Stimulated activated CD4-positive, alpha-beta T cell treated with anti-CD3 and anti-CD28 coated beads, Interleukin-4, amount 100 ng/mL, for 48 hours (primary cell): ENCODE results near the gene AWAT2.

Source experiments
- DNase-seq, 2 donors: peaks; one replicate each; pipeline ENCODE4 v3.0.0-alpha.2; 2020; ENCODE audit warnings: low read depth in 2 of 2

Gene AWAT2, protein sequence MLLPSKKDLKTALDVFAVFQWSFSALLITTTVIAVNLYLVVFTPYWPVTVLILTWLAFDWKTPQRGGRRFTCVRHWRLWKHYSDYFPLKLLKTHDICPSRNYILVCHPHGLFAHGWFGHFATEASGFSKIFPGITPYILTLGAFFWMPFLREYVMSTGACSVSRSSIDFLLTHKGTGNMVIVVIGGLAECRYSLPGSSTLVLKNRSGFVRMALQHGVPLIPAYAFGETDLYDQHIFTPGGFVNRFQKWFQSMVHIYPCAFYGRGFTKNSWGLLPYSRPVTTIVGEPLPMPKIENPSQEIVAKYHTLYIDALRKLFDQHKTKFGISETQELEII

DNA sequence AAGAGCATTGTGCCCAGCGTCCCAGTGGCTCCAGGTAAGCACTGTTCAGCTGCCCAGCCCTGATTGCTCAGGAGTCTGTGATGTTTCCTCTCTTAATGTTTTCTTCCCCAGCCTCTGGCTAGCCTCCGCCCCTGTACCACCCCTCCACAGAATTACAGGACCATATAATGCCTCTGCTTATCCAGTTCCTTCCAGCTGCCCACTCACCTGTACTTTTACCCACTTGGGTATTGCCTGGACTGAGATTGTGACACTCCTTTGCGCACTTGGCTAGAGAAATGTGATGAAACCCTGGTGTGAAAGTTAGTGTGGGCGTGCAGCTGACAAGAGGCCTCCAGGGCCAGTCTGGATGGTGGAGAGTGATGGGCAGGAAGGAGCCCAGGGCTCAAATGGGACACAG is at the start of gene AWAT2:
TSS of gene AWAT2 (minus strand) at position 14 of the 400 bp plus-strand sequence. CDS start at position 8, 6 bp downstream.
- DNase-seq, result no peak

DNA sequence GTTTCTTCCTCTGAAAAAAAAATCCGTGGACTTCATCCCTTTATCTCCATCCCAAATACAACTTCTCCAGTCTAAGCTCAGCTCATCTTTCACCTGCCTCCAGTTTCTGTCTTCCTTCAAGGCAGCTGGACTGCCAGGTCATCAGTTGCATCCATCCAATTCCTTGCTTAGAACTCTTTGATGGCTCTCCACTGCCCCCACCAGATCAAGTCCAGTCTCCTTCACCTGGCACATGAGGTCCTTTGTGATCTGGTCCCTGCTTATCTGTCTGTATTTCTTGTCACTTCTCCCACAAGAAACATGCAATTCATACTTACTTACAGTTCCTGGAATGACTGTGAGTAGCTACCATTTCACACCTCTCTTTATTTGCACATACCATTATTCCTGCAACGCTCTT is 46.3 kb upstream of the AWAT2 start:
- DNase-seq, result no peak

DNA sequence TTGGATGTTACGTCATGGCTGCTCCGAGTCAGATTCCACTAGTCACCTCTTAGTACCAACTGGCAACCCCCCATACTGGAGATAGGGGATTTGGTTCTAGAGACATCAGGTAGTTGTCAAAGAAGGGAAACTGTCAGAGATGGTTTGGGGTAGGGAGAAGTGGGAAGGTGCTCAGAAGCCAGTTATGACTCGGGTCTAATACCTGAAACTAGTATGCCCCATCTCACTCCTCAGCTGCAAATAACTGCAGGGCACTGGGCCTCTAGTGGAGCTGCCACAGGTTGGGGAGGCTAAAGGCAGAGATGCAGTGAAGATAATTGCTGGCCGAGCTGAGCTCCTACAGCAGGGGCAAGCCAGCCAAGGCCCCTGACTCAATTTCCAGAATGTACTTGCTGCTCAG is 42.5 kb upstream of the AWAT2 start:
- DNase-seq, result no peak

DNA sequence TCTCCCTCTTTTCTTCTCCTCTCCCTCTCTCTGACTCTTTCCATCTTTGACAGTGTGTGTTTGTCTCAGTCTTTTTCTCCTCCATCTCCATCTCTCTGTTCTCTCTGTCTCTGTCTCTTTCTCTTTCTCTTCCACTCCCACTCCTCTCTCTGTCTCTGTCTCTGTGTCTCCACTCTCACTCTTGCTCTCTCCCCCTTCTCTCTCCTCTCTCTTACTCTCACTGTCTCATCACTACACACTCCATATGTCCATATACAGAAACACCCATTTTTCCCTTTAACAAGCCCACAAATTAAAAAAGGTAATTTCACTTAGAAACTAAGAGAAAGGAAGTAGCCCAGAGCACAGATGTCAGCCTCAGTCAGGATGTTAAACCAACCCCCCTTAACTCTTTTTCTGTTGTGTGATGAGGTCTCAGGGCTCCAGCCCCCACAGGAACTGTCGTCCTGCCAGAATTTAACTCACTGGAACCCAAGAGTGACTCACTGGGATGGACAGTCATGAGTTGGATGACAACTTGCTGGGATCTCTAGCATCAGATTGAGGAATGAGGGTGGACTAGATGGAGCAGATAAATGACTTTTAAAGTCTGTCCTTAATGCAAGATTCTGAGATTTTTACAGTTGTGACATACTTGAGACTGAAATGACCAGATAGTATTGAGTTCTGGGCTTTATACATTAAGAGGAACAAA is 40.0 kb upstream of the AWAT2 start:
- DNase-seq, result no peak

DNA sequence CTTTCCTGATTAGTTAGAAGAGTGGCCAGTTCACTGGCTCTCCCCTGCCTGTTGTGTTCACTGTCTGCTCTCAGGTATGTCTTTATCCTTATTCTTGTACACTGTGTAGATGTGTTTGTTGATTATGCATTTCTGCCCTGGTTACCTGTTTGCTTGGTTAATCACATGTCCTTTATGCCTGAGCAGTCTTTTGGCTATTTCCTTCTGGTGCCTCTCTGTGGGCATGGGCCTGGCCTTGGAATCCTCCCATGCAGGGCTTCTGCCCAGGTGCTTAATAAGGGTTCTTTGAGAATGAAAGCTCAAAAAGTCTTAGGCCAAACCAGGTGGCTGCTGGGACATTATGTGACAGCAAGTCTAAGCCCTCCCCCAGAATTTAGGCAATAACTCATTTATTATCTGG is 39.0 kb upstream of the AWAT2 start:
- DNase-seq, result no peak

DNA sequence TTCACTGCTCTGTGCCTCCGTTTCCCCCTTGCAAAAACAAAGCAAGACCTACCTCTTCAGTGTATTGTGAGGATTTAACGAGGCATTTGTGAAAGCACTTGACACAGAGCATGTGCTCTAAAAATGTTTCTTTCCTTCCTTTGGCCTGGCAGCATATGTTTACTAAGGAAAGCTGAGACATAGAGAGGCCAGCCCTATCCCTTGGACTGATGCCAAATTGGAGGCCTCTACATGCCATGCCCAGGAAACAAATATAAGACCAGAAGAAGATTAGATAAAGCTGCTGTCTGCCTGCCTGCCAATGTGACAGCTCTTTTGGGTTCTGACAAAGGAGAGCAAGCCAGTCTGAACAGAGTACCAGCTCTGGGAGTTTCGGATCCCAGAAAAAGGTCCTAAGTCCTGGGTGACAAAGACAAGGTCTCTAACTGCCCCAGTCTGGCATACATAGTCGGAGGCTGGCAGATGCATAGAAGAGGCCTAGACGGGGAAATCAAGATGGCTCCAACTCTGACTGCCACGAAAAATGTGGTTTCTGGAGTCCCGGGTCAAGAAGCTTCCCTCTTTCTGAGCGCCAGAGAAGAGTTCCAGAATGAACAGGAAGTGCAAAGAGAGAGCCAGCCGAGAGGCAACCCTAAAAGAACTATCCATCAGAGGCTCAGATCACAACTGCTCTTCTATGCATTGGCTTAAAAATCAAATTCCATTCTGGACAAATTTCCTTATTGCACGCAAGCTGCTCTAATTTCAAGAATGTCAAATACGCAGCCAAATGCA is 38.3 kb upstream of the AWAT2 start:
- DNase-seq, result no peak

DNA sequence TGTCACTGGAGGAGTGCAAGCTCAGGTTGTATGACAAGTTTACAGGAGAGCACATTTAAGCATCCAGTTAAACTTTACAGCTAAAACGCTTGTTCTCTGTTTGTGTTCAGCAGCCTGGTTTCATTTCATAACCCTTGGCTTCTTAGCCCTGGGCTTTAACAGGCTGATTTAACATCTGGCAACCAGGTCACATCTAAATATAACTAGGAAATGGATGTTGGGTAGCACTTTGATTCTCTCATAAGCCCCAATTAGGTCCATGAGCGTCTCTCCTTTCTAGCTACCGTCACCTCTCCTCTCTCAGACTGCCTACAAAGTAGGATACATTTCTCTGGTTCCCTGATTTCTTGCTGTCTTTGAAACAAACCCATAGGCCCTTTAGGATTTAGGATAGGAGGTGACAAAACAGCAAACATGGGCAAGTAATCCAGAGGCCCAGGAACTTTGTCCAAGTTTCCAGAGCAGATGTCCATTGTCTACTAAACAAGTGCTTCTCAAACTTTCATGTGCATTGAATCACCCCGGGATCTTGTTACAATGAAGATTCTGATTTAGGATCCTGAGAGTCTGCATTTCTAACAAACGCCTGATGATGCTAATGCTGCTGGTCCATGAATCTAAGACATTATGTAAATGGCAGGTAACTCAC is 35.0 kb upstream of the AWAT2 start:
- DNase-seq, result no peak

DNA sequence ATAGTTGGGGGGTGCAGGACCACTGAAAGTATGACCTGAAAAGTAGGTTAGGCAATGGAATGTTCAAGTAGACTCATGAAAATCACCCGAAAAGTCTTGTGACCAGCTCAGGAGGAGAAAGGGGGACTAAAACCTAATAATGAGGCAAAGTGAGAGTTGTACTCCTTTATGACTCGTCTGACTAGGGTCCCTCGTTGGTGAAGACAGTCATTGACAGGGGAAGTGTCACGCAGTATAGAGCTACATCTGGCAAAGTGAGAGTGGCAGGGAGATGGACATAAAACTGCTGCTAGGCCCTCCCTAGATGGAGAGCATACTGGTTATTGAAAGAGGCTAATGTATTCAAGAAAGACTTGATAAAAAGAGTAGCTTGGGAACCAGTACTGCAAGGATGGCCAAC is 33.0 kb upstream of the AWAT2 start:
- DNase-seq, result no peak

DNA sequence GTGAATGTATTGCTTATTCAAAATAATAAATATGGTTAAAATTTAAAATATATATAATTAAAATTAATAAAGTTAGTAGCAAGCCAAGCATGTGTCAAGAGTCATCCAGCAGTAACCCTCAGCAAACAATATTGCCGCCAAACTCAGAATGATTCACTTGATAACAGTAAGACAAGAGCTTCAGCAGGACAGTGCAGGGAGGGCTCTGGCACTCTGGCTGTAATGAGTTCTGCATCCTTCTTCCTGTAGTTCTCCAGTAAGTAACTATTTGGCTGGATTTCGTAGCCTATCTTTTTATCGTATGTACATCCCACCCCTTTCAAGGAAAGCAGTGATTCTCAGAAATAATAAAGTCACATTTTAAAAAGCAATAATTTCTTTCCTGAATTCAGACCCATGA is 30.1 kb upstream of the AWAT2 start:
- DNase-seq, result no peak

DNA sequence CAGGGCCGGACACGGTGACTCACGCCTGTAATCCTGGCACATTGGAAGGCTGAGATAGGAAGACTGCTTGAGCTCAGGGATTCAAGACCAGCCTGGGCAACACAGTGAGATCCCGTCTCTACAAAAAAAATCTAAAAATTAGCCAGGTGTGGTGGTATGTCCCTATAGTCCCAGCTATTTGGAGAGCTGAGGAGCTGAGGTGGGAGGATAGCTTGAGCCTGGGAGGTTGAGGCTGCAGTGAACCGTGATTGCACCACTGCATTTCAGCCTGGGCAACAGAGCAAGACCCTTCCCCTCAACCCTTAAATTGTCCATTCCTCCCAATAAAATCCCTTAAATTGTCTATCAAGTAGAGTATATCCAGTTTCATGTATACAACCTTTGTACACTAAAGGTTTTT is 29.6 kb upstream of the AWAT2 start:
- DNase-seq, result no peak

DNA sequence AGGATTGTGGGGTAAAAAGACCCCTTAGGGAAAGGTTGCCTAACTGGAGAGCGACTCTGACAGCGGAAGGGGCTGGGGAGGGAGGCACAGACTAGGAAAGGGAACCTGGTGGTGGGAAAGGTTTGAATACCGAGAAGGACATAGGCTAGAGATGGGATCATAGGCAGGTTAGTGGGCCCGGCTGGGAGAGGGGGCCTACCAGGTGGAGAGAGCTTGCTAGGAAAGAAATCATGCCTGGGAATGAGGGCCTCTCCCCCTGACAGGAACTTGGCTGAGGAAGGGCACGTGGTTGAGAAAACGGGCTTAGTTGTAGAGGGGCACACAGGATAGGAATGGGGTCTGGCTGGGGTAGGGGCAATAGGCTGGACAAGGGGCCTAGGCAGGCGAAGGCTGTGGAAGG is 16.9 kb upstream of the AWAT2 start:
- no peak for DNase-seq

DNA sequence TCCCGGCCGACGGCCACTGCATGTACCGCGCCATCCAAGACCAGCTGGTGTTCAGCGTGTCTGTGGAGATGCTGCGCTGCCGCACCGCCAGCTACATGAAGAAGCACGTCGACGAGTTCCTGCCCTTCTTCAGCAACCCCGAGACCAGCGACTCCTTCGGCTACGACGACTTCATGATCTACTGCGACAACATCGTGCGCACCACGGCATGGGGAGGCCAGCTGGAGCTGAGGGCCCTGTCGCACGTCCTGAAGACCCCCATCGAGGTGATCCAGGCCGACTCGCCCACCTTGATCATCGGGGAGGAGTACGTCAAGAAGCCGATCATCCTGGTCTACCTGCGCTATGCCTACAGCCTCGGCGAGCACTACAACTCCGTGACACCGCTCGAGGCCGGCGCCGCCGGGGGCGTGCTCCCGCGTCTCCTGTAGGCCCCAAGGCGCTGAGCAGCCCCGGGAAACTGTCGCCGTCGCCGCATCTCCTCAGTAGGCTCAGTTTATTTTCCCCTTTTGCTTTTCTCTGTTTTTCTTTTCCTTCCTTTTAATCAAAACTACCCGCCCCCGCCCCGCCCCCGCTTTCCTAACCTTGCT is 13.3 kb upstream of the AWAT2 start:
- DNase-seq, result no peak

DNA sequence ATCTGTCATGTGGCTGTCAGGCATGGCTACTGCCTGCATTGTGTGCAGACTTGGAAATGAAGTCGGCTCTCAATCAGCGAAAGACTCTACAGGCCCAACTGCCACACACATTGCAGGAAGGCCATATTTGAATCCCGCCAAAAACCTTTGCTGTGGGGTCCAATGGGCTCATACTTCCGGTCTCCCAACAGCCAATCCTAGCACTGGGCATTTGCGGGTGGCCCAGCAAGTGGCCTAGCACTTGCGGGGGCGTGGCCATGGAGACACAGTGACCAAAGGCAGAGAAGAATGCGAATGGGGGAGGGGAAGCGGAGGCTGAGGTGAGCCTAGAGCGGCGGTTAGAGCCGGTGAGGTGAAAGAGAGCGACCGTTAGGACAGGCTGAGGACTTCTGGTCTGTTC is 12.3 kb upstream of the AWAT2 start, which contains the start of gene OTUD6A:
TSS of gene OTUD6A (plus strand) at position 382 of the 400 bp plus-strand sequence. CDS start 68 bp downstream, outside the sequence.
- no peak for DNase-seq

DNA sequence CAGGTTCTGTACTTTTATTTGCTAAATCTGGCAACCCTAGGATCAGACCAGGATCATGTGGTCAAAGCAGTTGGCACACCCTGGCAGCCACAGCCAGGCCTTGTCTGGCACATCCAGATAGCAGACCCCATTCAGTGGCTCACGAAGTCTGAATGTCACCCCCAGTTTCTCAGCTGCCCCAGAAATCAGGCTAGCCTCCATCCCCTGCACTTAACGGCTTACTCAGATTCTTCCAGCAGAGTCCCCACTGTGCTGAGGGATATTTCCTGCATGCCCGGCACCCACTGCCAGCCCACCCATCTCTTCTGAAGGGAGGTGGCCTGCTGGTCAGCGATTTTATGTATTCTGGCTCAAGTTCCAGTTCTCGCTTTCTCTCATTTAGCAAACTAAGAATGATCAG is 4.7 kb upstream of the AWAT2 start:
- DNase-seq, result no peak

DNA sequence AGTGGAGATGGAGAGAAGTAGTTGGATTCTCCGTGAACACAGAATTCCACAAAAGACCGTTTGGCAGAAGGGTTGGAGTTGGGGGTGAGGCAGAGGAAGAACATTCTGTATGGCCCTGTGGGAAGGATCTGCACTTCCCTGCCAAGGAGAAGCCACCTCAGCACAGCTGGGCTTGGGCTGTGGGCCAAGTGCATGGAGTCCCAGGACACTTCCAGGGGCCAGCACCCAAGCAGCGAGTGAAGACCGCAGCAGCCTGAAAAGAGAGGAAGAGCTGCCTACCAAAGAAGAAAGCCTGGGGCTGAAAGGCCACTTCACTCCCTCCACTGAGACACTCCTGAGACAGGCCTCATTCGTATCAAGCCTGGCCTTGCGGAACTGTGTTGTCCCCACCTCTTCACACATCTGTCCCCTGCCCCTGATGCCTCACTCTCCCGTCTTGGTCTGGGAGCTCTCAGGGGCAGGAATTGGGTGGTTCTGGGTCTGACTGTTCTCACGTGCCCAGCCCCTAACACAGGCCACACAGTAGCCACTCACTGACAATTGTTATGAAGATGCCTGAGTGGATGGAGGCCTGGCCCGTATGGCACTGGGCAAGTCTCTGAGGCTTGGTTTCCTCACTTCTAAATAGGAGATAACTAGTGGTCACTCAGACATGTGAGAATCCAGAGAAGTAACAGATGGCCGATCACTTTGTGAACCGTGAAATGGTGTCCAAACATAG is 3.3 kb upstream of the AWAT2 start:
- DNase-seq, result no peak

DNA sequence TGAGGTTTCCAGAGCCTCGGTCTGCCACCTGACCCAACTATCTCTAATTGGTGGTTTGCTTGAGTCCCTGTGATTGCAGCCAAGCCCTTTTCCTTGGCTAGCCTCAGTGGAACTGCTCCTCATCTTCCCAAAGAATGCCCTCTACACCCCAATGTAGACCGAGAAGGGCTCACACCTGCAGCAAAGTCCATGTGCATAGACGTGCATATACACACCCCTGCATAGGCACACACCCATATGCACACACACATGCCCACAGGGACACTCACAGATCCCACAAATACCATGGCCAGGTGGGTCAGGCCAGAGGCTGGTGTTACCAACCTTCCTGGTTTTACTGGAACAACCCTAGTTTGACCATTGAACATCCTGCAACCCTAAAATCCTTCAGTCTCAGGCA is 332 bp downstream of the AWAT2 start:
- no peak for DNase-seq

DNA sequence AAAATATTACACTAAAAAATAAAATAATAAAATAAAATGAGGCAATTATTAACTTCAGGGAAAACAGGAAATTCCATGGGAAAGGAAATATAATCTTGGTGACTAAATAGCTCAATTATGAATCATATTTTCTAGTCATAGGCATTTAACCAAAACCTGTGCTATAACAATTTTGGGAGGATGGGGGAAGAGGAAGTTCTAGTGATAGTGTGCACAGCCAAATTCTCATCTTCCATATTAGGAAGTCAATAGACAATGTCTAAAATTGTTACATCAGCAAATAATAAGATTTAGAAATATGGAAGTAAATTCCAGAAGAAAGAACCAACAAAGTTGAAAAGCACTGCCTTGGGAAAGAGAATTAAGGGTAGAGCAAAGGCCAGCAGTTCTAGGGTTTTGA is 2.8 kb downstream of the AWAT2 start:
- DNase-seq, result no peak

DNA sequence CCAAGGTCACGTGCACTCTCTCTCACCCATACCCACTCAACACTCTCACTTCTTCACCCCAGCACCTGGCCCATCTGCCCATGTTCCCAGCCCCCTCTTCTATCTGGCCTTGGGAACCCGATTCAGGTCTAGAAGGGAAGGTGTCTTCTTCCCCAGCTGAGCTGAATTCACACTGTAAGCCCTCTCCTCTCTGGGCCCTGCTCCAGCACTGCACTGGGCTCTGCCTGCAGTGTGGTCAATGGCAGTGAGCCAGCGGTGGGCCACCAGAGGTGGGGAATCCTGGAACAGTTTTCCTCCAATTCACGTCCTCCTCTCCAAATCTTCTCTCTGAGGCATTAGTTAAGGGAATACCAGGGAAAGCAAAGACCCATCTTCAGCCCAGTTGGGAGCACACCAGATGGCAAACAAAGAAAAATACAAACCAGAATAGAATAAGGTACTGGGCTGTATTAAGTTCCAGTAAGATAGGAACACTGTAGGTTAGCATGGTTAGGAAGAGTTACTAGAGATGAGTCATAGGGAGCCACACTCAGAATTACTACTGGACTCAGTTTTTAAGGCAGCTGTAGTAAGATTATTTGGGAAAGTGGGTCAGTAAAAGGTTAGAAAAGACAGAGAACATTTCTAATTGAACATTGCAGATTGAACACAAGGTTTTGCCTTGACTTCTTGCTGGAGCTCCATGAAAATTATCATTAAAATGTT is 5.0 kb downstream of the AWAT2 start:
- DNase-seq, result no peak

DNA sequence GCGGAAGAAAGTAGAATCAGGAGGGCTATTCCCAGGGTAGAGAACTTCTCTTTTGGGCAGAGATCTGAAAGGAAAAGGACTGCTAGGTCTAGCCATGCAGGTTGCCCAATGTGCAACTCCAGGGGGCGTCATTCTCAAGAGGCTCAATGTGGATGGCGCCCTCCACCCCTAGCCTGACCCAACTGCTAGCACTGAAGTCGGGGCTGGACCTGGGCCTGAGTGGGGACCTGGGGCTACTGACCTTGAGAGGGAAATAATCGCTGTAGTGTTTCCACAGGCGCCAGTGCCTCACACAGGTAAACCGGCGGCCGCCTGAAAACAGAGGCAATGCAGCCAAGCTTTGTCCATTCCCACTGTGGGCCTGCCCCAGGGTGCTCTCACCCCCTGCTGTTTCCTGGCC is 6.1 kb downstream of the AWAT2 start:
- no peak for DNase-seq
